H9 (cell line): ENCODE data around the gene NCLN. TPM values are rescaled to one million over a fixed set of nuclear protein-coding genes. Genes with fewer than 3 reads are reported as not detected.
"Not testable (repeated sequence)": the region's sequence is repeated elsewhere in the genome, so short reads cannot be mapped to it uniquely, and the experiment has no call there.

ENCODE experiments used
- DNase-seq: peaks from one replicate; pipeline ENCODE4 v3.0.0-alpha.2; 2017
- H2AFZ ChIP-seq: one replicate; pipeline ENCODE4 v1.6.1; 2013; ENCODE audit warnings: mild to moderate bottlenecking, low read length, control low read depth, moderate library complexity
- H2AK5ac ChIP-seq: 2 replicates; pipeline ENCODE4 v1.6.1; 2013; ENCODE audit warnings: low read length, control low read depth, mixed read lengths; ENCODE audit not compliant: insufficient read length
- H2BK120ac ChIP-seq: one replicate; pipeline ENCODE4 v1.6.1; 2013; ENCODE audit warnings: low read depth, mild to moderate bottlenecking, low read length, control low read depth, inconsistent platforms; ENCODE audit not compliant: poor library complexity, severe bottlenecking
- H2BK12ac ChIP-seq: 2 replicates; pipeline ENCODE4 v1.6.1; 2013; ENCODE audit warnings: low read length, control low read depth, mixed read lengths, low read depth; ENCODE audit not compliant: insufficient read length
- H2BK15ac ChIP-seq: 2 replicates; pipeline ENCODE4 v1.6.1; 2013; ENCODE audit warnings: low read depth, low read length, control low read depth
- H2BK20ac ChIP-seq: one replicate; pipeline ENCODE4 v1.6.1; 2013; ENCODE audit warnings: low read depth, mild to moderate bottlenecking, low read length, control low read depth, inconsistent platforms; ENCODE audit not compliant: poor library complexity, severe bottlenecking
- H2BK5ac ChIP-seq: 2 replicates; pipeline ENCODE4 v1.6.1; 2013; ENCODE audit warnings: low read length, control low read depth, mixed read lengths; ENCODE audit not compliant: insufficient read length
- H3K14ac ChIP-seq: 2 replicates; pipeline ENCODE4 v1.6.1; 2013; ENCODE audit warnings: low read length, control low read depth; ENCODE audit not compliant: insufficient read depth
- H3K18ac ChIP-seq: 2 replicates; pipeline ENCODE4 v1.6.1; 2013; ENCODE audit warnings: low read depth, mild to moderate bottlenecking, mixed read lengths, low read length, control low read depth; ENCODE audit not compliant: insufficient read length
- H3K23ac ChIP-seq: 2 replicates; pipeline ENCODE4 v1.6.1; 2013; ENCODE audit warnings: low read length, control low read depth, mixed read lengths, low read depth; ENCODE audit not compliant: insufficient read length
- H3K23me2 ChIP-seq: 2 replicates; pipeline ENCODE4 v1.6.1; 2013; ENCODE audit warnings: low read depth, mild to moderate bottlenecking, mixed read lengths, low read length, control low read depth; ENCODE audit not compliant: insufficient read length, poor library complexity, severe bottlenecking
- H3K27ac ChIP-seq: 2 replicates; pipeline ENCODE4 v1.5.1; 2013; ENCODE audit warnings: low read length, control low read depth, mixed read lengths, low read depth; ENCODE audit not compliant: insufficient read length
- H3K27me3 ChIP-seq: 2 replicates; pipeline ENCODE4 v1.6.1; 2013; ENCODE audit warnings: low read length, control low read depth, inconsistent platforms; ENCODE audit not compliant: insufficient read depth
- H3K4ac ChIP-seq: 2 replicates; pipeline ENCODE4 v1.6.1; 2013; ENCODE audit warnings: low read depth, mild to moderate bottlenecking, control low read depth, inconsistent platforms, low read length, moderate library complexity
- H3K4me1 ChIP-seq: 2 replicates; pipeline ENCODE4 v1.6.1; 2013; ENCODE audit warnings: low read length, control low read depth, inconsistent platforms; ENCODE audit not compliant: insufficient read depth
- H3K4me2 ChIP-seq: 2 replicates; pipeline ENCODE4 v1.6.1; 2013; ENCODE audit warnings: low read length, control low read depth, mixed read lengths; ENCODE audit not compliant: insufficient read length, insufficient read depth
- H3K56ac ChIP-seq: 2 replicates; pipeline ENCODE4 v1.6.1; 2013; ENCODE audit warnings: low read depth, mild to moderate bottlenecking, mixed read lengths, low read length, control low read depth; ENCODE audit not compliant: insufficient read length
- H3K79me1 ChIP-seq: 2 replicates; pipeline ENCODE4 v1.6.1; 2013; ENCODE audit warnings: low read depth, mild to moderate bottlenecking, moderate library complexity, low read length, control low read depth, inconsistent platforms; ENCODE audit not compliant: insufficient read depth, poor library complexity, severe bottlenecking
- H3K79me2 ChIP-seq: 2 replicates; pipeline ENCODE4 v1.6.1; 2013; ENCODE audit warnings: low read length, control low read depth, inconsistent platforms; ENCODE audit not compliant: insufficient read depth
- H3K9ac ChIP-seq: 2 replicates; pipeline ENCODE4 v1.6.1; 2013; ENCODE audit warnings: low read length, control low read depth, mixed read lengths; ENCODE audit not compliant: insufficient read length; ENCODE audit errors: extremely low read depth
- H3K9me3 ChIP-seq: one replicate; pipeline ENCODE4 v1.6.1; 2013; ENCODE audit warnings: low read depth, low read length, inconsistent platforms; ENCODE audit not compliant: control insufficient read depth
- H3T11ph ChIP-seq: one replicate; pipeline ENCODE4 v1.6.1; 2013; ENCODE audit warnings: mild to moderate bottlenecking, low read length, control low read depth, inconsistent platforms
- H4K20me1 ChIP-seq: one replicate; pipeline ENCODE4 v1.6.1; 2013; ENCODE audit not compliant: control insufficient read depth, insufficient read length, insufficient read depth
- H4K5ac ChIP-seq: 2 replicates; pipeline ENCODE4 v1.6.1; 2013; ENCODE audit warnings: low read depth, mild to moderate bottlenecking, mixed read lengths, low read length, control low read depth; ENCODE audit not compliant: insufficient read length
- H4K8ac ChIP-seq: replicated peaks from 2 replicates; pipeline ENCODE4 v1.6.1; 2013; ENCODE audit warnings: low read length, control low read depth, mixed read lengths, low read depth; ENCODE audit not compliant: insufficient read length
- H4K91ac ChIP-seq: 2 replicates; pipeline ENCODE4 v1.6.1; 2013; ENCODE audit warnings: low read depth, mild to moderate bottlenecking, moderate library complexity, mixed read lengths, low read length, control low read depth; ENCODE audit not compliant: insufficient read length
- H3K27ac Mint-ChIP-seq, 3 experiments: 2 replicates in 2 of 3; 3 replicates in 1 of 3; pipeline ENCODE4 v1.8.0; 2020 to 2021; ENCODE audit warnings: mixed read lengths in 3 of 3, mild to moderate bottlenecking in 1 of 3, moderate library complexity in 1 of 3
- H3K27me3 Mint-ChIP-seq: 2 replicates; pipeline ENCODE4 v1.8.0; 2021; ENCODE audit warnings: low read depth, mild to moderate bottlenecking, moderate library complexity, mixed read lengths
- H3K36me3 Mint-ChIP-seq, 3 experiments: 2 replicates in 2 of 3; 3 replicates in 1 of 3; pipeline ENCODE4 v1.8.0; 2020 to 2021; ENCODE audit warnings: low read depth in 3 of 3, mixed read lengths in 3 of 3; ENCODE audit not compliant: insufficient read depth in 1 of 3
- H3K4me1 Mint-ChIP-seq, 2 experiments: 2 replicates each; pipeline ENCODE4 v1.8.0; 2020; ENCODE audit warnings: mixed read lengths in 2 of 2
- H3K4me3 Mint-ChIP-seq, 2 experiments: 2 replicates in 1 of 2; 3 replicates in 1 of 2; pipeline ENCODE4 v1.8.0; 2020 to 2021; ENCODE audit warnings: mild to moderate bottlenecking in 2 of 2, mixed read lengths in 2 of 2, moderate library complexity in 1 of 2
- H3K9me3 Mint-ChIP-seq, 2 experiments: 2 replicates in 1 of 2; 3 replicates in 1 of 2; pipeline ENCODE4 v1.8.0; 2020; ENCODE audit warnings: mild to moderate bottlenecking in 2 of 2, mixed read lengths in 2 of 2, moderate library complexity in 1 of 2
- WGBS: extraction: QIAGEN DNeasy Blood & Tissue Kit; methylation state at CpG from one replicate; pipeline ENCODE4 v1.1.7; 2013; ENCODE audit warnings: missing lambda C conversion rate, low lambda C conversion rate, mixed read lengths; ENCODE audit not compliant: insufficient read length; ENCODE audit errors: extremely low coverage; 5-methylcytosine and 5-hydroxymethylcytosine counted together
- total RNA-seq: library from RNA; stranded (reverse); gene quantifications from 2 replicates; pipeline ENCODE4 v1.2.1, GENCODE V29; 2021
- TF ChIP-seq, protein P1 (sequence below): fragments of 200-600 bp; sonication (generic); conservative IDR thresholded peaks from 3 replicates; pipeline ENCODE4 v1.8.0; 2021; ENCODE audit warnings: antibody characterized with exemption, mild to moderate bottlenecking

NCLN gene
- total RNA-seq, 1 experiment from 2014 or later = 94.8 TPM

GRCh38 chr19:3153286-3154230, 32.2 kb upstream of the NCLN start:
- Histone ChIP-seq H2BK12ac (no peak overlapping the region), H3K23me2 (no peaks in the 10 kb centered on the region), H4K8ac (no peak overlapping the region), H4K20me1 (no peaks in the 10 kb centered on the region), H4K91ac (no peak overlapping the region), H3T11ph (no peak overlapping the region), H2BK20ac (no peak overlapping the region), H3K79me1 (no peaks in the 10 kb centered on the region), H3K4ac (no peak overlapping the region), H3K4me1 (no peaks in the 10 kb centered on the region), H2AFZ (no peak overlapping the region), H3K56ac (no peak overlapping the region), H2BK5ac (no peak overlapping the region), H3K27ac (no peak overlapping the region), H3K9ac (no peak overlapping the region), H3K18ac (no peak overlapping the region), H3K27me3 (no peaks in the 10 kb centered on the region), H2BK120ac (no peak overlapping the region), H4K5ac (no peak overlapping the region), H3K14ac (no peak overlapping the region), H3K4me2 (no peak overlapping the region), H2AK5ac (no peak overlapping the region), H3K79me2 (no peaks in the 10 kb centered on the region), H3K23ac (no peak overlapping the region), H3K9me3 (no peaks in the 10 kb centered on the region), H2BK15ac (no peak overlapping the region)
- WGBS = 94% methylated on average over 2 of the region's 3 CpGs
- H3K4me1 Mint-ChIP-seq = peaks cover 6 to 18% of the 10 kb centered on the region in 2 experiments
- 0 out of 7 replicates have a peak, but pooled peaks cover 0 to 3% (median 0%) of the 10 kb centered on the region in 3 experiments for H3K36me3 Mint-ChIP-seq
- no peak overlapping the region for H3K4me3 Mint-ChIP-seq
- TF ChIP-seq, protein P1, sequence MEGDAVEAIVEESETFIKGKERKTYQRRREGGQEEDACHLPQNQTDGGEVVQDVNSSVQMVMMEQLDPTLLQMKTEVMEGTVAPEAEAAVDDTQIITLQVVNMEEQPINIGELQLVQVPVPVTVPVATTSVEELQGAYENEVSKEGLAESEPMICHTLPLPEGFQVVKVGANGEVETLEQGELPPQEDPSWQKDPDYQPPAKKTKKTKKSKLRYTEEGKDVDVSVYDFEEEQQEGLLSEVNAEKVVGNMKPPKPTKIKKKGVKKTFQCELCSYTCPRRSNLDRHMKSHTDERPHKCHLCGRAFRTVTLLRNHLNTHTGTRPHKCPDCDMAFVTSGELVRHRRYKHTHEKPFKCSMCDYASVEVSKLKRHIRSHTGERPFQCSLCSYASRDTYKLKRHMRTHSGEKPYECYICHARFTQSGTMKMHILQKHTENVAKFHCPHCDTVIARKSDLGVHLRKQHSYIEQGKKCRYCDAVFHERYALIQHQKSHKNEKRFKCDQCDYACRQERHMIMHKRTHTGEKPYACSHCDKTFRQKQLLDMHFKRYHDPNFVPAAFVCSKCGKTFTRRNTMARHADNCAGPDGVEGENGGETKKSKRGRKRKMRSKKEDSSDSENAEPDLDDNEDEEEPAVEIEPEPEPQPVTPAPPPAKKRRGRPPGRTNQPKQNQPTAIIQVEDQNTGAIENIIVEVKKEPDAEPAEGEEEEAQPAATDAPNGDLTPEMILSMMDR = no peak
- H3K27ac Mint-ChIP-seq = no peak overlapping the region
- DNase-seq = no peak
- H3K27me3 Mint-ChIP-seq = peaks cover 32% of the 10 kb centered on the region
- peaks cover 3 to 9% of the 10 kb centered on the region in 2 experiments; a peak in 2 of 5 replicates for H3K9me3 Mint-ChIP-seq

- not testable (repeated sequence) for DNase-seq, H3K18ac ChIP-seq, H3K36me3 Mint-ChIP-seq, H3K9me3 ChIP-seq, H3K27ac ChIP-seq, H4K5ac ChIP-seq, H2AK5ac ChIP-seq, H2BK15ac ChIP-seq, H3K23me2 ChIP-seq, H3K27me3 ChIP-seq, H2BK20ac ChIP-seq, H3K4ac ChIP-seq, H3K23ac ChIP-seq, H3T11ph ChIP-seq, H3K79me2 ChIP-seq, H4K20me1 ChIP-seq, H3K4me2 ChIP-seq, H3K79me1 ChIP-seq, H4K91ac ChIP-seq, H3K9me3 Mint-ChIP-seq, H4K8ac ChIP-seq, H3K56ac ChIP-seq, H2BK120ac ChIP-seq, H3K27ac Mint-ChIP-seq, H2BK12ac ChIP-seq, H2AFZ ChIP-seq, H3K4me3 Mint-ChIP-seq, H3K14ac ChIP-seq, H3K9ac ChIP-seq, H3K4me1 ChIP-seq, H2BK5ac ChIP-seq
- WGBS = 100% methylated on average over 3 of the region's 3 CpGs
- Mint-ChIP-seq H3K4me1 (peaks cover 6 to 12% of the 10 kb centered on the region in 2 experiments), H3K27me3 (peaks cover 31% of the 10 kb centered on the region)
These were observed 31.3 kb upstream of the NCLN start for GRCh38 chr19:3154447-3154846.
